HepG2 (cell line): ENCODE data around the gene RAB43. TPM values are rescaled to one million over a fixed set of nuclear protein-coding genes. Genes with fewer than 3 reads are reported as not detected.

Experiments
- ELF4 ChIP-seq: sonication (generic); formaldehyde crosslinking; IDR thresholded peaks from 2 replicates; pipeline ENCODE4 v1.5.0; 2020; ENCODE audit warnings: missing genetic modification reagents, mild to moderate bottlenecking, moderate library complexity, borderline replicate concordance
- NR2F2 ChIP-seq: IDR thresholded peaks from 2 replicates; pipeline ENCODE4 v1.6.1; 2012; ENCODE audit warnings: low read depth, inconsistent platforms, borderline replicate concordance
- SOX13 ChIP-seq, 3 experiments: fragments of 450-650 bp in 1 of 3; sonication (generic) in 1 of 3; formaldehyde crosslinking in 1 of 3; IDR thresholded peaks in 2 of 3; conservative IDR thresholded peaks in 1 of 3; 2 replicates each; pipeline versions ENCODE4 v1.5.0 to v1.6.1; 2016 to 2020; ENCODE audit warnings: antibody characterized with exemption in 1 of 3, mild to moderate bottlenecking in 1 of 3, missing compliant biosample characterization in 1 of 3, missing genetic modification reagents in 1 of 3, moderate library complexity in 1 of 3
- TAF1 ChIP-seq: sonication (generic); formaldehyde crosslinking; IDR thresholded peaks from 2 replicates; pipeline ENCODE4 v1.4.0; 2020; ENCODE audit warnings: missing genetic modification reagents
- YY1 ChIP-seq: IDR thresholded peaks from 2 replicates; pipeline ENCODE4 v1.6.1; 2011; ENCODE audit warnings: low read length, low read depth, moderate library complexity, mild to moderate bottlenecking; ENCODE audit not compliant: insufficient read depth, insufficient replicate concordance
- ZNF331 ChIP-seq: sonication (generic); formaldehyde crosslinking; IDR thresholded peaks from 2 replicates; pipeline ENCODE4 v1.4.0; 2020; ENCODE audit warnings: missing genetic modification reagents
- ZNF468 ChIP-seq: sonication (generic); formaldehyde crosslinking; IDR thresholded peaks from 2 replicates; pipeline ENCODE4 v1.8.0; 2022; ENCODE audit warnings: mild to moderate bottlenecking, moderate library complexity, missing genetic modification reagents
- ZNF484 ChIP-seq: sonication (generic); formaldehyde crosslinking; IDR thresholded peaks from 2 replicates; pipeline ENCODE4 v1.5.1; 2020; ENCODE audit warnings: mild to moderate bottlenecking, low read depth, missing genetic modification reagents, borderline replicate concordance
- polyA plus RNA-seq, 8 experiments: library from polyadenylated mRNA; depleted of rRNA in 3 of 8; stranded (reverse) in 7 of 8; unstranded in 1 of 8; fragments of >200 nt; fragmentation: Illumina TruSeq in 4 of 8; extraction: Trizol in 4 of 8; gene quantifications; 2 replicates each; pipeline versions ENCODE4 v1.2.1 to v1.2.3, GENCODE V29; 2011 to 2016; ENCODE audit warnings: low read depth in 4 of 8, missing spikeins in 1 of 8, mixed read lengths in 1 of 8; ENCODE audit not compliant: insufficient read depth in 1 of 8
- total RNA-seq, 5 experiments: library from RNA; depleted of rRNA; stranded (reverse); fragments of >200 nt; fragmentation: Illumina TruSeq; extraction: Trizol; gene quantifications; 2 replicates each; pipeline ENCODE4 v1.2.3, GENCODE V29; 2016; ENCODE audit warnings: low read depth in 1 of 5
- TF ChIP-seq, protein P1 (sequence below): sonication (generic); formaldehyde crosslinking; IDR thresholded peaks from 2 replicates; pipeline ENCODE4 v1.5.0; 2020; ENCODE audit warnings: mild to moderate bottlenecking, missing genetic modification reagents, borderline replicate concordance
- TF ChIP-seq, protein P2 (sequence below): sonication (generic); formaldehyde crosslinking; IDR thresholded peaks from 2 replicates; pipeline ENCODE4 v1.9.0; 2022; ENCODE audit warnings: missing genetic modification reagents, mild to moderate bottlenecking, borderline replicate concordance
- TF ChIP-seq, protein P3 (sequence below): sonication (generic); formaldehyde crosslinking; IDR thresholded peaks from 2 replicates; pipeline ENCODE4 v1.4.0; 2020; ENCODE audit warnings: missing genetic modification reagents
- TF ChIP-seq, protein P4 (sequence below): sonication (generic); formaldehyde crosslinking; IDR thresholded peaks from 2 replicates; pipeline ENCODE4 v1.4.0; 2020; ENCODE audit warnings: missing genetic modification reagents, borderline replicate concordance
- TF ChIP-seq, protein P5 (sequence below): sonication (generic); formaldehyde crosslinking; IDR thresholded peaks from 2 replicates; pipeline ENCODE4 v1.5.1; 2020; ENCODE audit warnings: missing genetic modification reagents, mild to moderate bottlenecking, borderline replicate concordance

The RAB43 gene
- total and polyA plus RNA-seq, 2 of the 13 experiments (the other 11 are each of a cell fraction or from before 2014, with no cell fraction given), result 11.8 to 18.4 TPM

DNA sequence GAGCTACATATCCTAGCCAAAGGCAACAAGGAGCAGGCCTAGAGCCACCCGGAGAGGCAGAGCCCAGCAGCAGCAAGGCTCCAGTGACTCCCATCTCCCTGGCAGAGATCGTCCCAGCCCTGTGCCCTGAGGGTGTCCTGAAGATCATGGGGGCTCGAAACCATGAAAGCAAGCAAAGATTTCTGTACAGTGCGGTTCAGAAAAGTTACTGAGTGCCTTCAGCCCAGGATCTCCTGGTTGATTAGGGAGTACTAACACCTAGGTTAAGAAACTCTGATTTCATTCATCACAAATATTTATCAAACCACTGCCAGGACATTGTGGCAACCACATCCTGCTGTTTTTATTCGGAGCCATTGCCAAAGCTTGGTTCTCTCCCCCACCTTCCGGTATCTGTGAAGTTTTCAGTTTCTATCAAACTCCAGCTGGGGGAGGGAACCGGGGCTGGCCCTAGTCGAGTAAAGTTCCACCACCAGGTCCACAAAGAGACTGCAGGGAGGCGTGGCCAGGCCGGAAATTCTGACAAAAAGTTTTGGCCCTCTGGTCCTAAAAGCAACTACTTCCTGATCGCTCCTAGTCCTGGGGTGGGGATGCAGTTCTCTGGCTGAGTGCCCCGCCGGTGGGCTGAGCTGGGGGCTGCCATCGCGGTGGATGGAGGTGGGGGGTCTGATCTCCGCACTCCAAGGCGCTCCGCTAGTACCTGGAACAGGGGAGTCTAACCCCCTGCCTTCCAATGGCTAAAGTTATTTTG, 1.2 kb downstream of the RAB43 start (continued):
- TF ChIP-seq, protein P1, sequence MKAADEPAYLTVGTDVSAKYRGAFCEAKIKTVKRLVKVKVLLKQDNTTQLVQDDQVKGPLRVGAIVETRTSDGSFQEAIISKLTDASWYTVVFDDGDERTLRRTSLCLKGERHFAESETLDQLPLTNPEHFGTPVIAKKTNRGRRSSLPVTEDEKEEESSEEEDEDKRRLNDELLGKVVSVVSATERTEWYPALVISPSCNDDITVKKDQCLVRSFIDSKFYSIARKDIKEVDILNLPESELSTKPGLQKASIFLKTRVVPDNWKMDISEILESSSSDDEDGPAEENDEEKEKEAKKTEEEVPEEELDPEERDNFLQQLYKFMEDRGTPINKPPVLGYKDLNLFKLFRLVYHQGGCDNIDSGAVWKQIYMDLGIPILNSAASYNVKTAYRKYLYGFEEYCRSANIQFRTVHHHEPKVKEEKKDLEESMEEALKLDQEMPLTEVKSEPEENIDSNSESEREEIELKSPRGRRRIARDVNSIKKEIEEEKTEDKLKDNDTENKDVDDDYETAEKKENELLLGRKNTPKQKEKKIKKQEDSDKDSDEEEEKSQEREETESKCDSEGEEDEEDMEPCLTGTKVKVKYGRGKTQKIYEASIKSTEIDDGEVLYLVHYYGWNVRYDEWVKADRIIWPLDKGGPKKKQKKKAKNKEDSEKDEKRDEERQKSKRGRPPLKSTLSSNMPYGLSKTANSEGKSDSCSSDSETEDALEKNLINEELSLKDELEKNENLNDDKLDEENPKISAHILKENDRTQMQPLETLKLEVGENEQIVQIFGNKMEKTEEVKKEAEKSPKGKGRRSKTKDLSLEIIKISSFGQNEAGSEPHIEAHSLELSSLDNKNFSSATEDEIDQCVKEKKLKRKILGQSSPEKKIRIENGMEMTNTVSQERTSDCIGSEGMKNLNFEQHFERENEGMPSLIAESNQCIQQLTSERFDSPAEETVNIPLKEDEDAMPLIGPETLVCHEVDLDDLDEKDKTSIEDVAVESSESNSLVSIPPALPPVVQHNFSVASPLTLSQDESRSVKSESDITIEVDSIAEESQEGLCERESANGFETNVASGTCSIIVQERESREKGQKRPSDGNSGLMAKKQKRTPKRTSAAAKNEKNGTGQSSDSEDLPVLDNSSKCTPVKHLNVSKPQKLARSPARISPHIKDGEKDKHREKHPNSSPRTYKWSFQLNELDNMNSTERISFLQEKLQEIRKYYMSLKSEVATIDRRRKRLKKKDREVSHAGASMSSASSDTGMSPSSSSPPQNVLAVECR, result peak; percentile 65
- TF ChIP-seq YY1 (peak; percentile 12), ZNF331 (CRISPR knock-in tag) (0 out of 2 replicates have a peak, but pooled peaks have one; percentile 32), TAF1 (CRISPR knock-in tag) (0 out of 2 replicates have a peak, but pooled peaks have one; percentile 47), ZNF468 (no peak), SOX13 (IDR thresholded peaks at IDR 0.05) (no peak), SOX13 (CRISPR knock-in tag; conservative IDR thresholded peaks at IDR 0.05 in 1 of 2, IDR thresholded peaks at IDR 0.05 in 1 of 2) (peak in 1 of 2 experiments; percentile 44; a peak in 1 of 4 replicates), ZNF484 (CRISPR knock-in tag) (no peak), NR2F2 (no peak), ELF4 (0 out of 2 replicates have a peak, but pooled peaks have one; percentile 22)
- TF ChIP-seq, protein P2, sequence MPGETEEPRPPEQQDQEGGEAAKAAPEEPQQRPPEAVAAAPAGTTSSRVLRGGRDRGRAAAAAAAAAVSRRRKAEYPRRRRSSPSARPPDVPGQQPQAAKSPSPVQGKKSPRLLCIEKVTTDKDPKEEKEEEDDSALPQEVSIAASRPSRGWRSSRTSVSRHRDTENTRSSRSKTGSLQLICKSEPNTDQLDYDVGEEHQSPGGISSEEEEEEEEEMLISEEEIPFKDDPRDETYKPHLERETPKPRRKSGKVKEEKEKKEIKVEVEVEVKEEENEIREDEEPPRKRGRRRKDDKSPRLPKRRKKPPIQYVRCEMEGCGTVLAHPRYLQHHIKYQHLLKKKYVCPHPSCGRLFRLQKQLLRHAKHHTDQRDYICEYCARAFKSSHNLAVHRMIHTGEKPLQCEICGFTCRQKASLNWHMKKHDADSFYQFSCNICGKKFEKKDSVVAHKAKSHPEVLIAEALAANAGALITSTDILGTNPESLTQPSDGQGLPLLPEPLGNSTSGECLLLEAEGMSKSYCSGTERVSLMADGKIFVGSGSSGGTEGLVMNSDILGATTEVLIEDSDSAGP (CRISPR knock-in tag), result peak; percentile 59; the same call in 1 of the 2 replicates
- TF ChIP-seq, protein P3, sequence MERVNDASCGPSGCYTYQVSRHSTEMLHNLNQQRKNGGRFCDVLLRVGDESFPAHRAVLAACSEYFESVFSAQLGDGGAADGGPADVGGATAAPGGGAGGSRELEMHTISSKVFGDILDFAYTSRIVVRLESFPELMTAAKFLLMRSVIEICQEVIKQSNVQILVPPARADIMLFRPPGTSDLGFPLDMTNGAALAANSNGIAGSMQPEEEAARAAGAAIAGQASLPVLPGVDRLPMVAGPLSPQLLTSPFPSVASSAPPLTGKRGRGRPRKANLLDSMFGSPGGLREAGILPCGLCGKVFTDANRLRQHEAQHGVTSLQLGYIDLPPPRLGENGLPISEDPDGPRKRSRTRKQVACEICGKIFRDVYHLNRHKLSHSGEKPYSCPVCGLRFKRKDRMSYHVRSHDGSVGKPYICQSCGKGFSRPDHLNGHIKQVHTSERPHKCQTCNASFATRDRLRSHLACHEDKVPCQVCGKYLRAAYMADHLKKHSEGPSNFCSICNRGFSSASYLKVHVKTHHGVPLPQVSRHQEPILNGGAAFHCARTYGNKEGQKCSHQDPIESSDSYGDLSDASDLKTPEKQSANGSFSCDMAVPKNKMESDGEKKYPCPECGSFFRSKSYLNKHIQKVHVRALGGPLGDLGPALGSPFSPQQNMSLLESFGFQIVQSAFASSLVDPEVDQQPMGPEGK (CRISPR knock-in tag), result peak; percentile 21
- TF ChIP-seq, protein P4, sequence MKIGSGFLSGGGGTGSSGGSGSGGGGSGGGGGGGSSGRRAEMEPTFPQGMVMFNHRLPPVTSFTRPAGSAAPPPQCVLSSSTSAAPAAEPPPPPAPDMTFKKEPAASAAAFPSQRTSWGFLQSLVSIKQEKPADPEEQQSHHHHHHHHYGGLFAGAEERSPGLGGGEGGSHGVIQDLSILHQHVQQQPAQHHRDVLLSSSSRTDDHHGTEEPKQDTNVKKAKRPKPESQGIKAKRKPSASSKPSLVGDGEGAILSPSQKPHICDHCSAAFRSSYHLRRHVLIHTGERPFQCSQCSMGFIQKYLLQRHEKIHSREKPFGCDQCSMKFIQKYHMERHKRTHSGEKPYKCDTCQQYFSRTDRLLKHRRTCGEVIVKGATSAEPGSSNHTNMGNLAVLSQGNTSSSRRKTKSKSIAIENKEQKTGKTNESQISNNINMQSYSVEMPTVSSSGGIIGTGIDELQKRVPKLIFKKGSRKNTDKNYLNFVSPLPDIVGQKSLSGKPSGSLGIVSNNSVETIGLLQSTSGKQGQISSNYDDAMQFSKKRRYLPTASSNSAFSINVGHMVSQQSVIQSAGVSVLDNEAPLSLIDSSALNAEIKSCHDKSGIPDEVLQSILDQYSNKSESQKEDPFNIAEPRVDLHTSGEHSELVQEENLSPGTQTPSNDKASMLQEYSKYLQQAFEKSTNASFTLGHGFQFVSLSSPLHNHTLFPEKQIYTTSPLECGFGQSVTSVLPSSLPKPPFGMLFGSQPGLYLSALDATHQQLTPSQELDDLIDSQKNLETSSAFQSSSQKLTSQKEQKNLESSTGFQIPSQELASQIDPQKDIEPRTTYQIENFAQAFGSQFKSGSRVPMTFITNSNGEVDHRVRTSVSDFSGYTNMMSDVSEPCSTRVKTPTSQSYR, result peak; percentile 55; the same call in 1 of the 2 replicates
- TF ChIP-seq, protein P5, sequence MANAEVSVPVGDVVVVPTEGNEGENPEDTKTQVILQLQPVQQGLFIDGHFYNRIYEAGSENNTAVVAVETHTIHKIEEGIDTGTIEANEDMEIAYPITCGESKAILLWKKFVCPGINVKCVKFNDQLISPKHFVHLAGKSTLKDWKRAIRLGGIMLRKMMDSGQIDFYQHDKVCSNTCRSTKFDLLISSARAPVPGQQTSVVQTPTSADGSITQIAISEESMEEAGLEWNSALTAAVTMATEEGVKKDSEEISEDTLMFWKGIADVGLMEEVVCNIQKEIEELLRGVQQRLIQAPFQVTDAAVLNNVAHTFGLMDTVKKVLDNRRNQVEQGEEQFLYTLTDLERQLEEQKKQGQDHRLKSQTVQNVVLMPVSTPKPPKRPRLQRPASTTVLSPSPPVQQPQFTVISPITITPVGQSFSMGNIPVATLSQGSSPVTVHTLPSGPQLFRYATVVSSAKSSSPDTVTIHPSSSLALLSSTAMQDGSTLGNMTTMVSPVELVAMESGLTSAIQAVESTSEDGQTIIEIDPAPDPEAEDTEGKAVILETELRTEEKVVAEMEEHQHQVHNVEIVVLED (CRISPR knock-in tag), result peak; percentile 16; the same call in 1 of the 2 replicates
